ENCODE measurements around the gene LTBP1. TPM values are rescaled to one million over a fixed set of nuclear protein-coding genes. Genes with fewer than 3 reads are reported as not detected.

The LTBP1 gene
- total RNA-seq, 1 donor from 2014 or later = 29.7 TPM

GRCh38 chr2:32904074-32904473 is 42.7 kb upstream of the LTBP1 start:
- FAIRE-seq = no peak
- peaks cover 2% of the 10 kb centered on the region for H3K9me3 Mint-ChIP-seq (ENCODE audit: unreplicated experiment)

GRCh38 chr2:32904751-32905150 is 42.0 kb upstream of the LTBP1 start:
- H2AFZ ChIP-seq (ENCODE audit: low read depth, low read length) = no peak overlapping the region
- FAIRE-seq (no peak), DNase-seq (ENCODE audit: low read depth) (no peak)
- TF ChIP-seq EZH2 (IDR thresholded peaks at IDR 0.05; ENCODE audit: insufficient read depth, low read length) = no peak
- no peak for TF ChIP-seq CTCF (IDR thresholded peaks at IDR 0.05; ENCODE audit: insufficient read depth, low read depth, low read length)
- H3K4me3 ChIP-seq (ENCODE audit: insufficient read depth, low read depth, low read length) = no peak overlapping the region
- no peak overlapping the region for H3K27ac ChIP-seq (ENCODE audit: low read depth, low read length)
- Mint-ChIP-seq H3K27me3 (ENCODE audit: low read depth, unreplicated experiment) (peaks cover 22% of the 10 kb centered on the region), H3K36me3 (ENCODE audit: low read depth, unreplicated experiment) (no peaks in the 10 kb centered on the region), H3K4me1 (ENCODE audit: low read depth, unreplicated experiment) (no peaks in the 10 kb centered on the region), H3K4me3 (ENCODE audit: unreplicated experiment) (no peak overlapping the region), H3K27ac (ENCODE audit: unreplicated experiment) (no peak overlapping the region), H3K9me3 (ENCODE audit: unreplicated experiment) (peaks cover 2% of the 10 kb centered on the region)
- H3K27me3 ChIP-seq (ENCODE audit: insufficient read depth, low read length) = peaks cover 2% of the 10 kb centered on the region
- no peak overlapping the region for H3K4me2 ChIP-seq (ENCODE audit: low read length)
- H3K79me2 ChIP-seq (ENCODE audit: insufficient read depth, low read length) = no peaks in the 10 kb centered on the region
- H3K36me3 ChIP-seq (ENCODE audit: insufficient read depth, low read length) = no peaks in the 10 kb centered on the region
- no peak overlapping the region for H3K9ac ChIP-seq (ENCODE audit: low read length)
- H4K20me1 ChIP-seq (ENCODE audit: insufficient read depth, low read length) = no peaks in the 10 kb centered on the region
- H3K9me3 ChIP-seq (ENCODE audit: insufficient read depth, low read depth, low read length) = no peaks in the 10 kb centered on the region
- no peaks in the 10 kb centered on the region for H3K4me1 ChIP-seq (ENCODE audit: insufficient read depth, low read length)

More at GRCh38 chr2:32904074-32904473, 42.7 kb upstream of the LTBP1 start:
- H3K36me3 ChIP-seq (ENCODE audit: insufficient read depth, low read length) = no peaks in the 10 kb centered on the region
- H2AFZ ChIP-seq (ENCODE audit: low read depth, low read length) = no peak overlapping the region
- H3K27ac ChIP-seq (ENCODE audit: low read depth, low read length) = no peak overlapping the region
- H3K4me1 Mint-ChIP-seq (ENCODE audit: low read depth, unreplicated experiment) = no peaks in the 10 kb centered on the region
- no peak overlapping the region for H3K27ac Mint-ChIP-seq (ENCODE audit: unreplicated experiment)
- H3K9me3 ChIP-seq (ENCODE audit: insufficient read depth, low read depth, low read length) = no peaks in the 10 kb centered on the region
- no peaks in the 10 kb centered on the region for H4K20me1 ChIP-seq (ENCODE audit: insufficient read depth, low read length)
- peaks cover 22% of the 10 kb centered on the region for H3K27me3 Mint-ChIP-seq (ENCODE audit: low read depth, unreplicated experiment)
- H3K4me3 Mint-ChIP-seq (ENCODE audit: unreplicated experiment) = no peak overlapping the region
- H3K4me3 ChIP-seq (ENCODE audit: insufficient read depth, low read depth, low read length) = no peak overlapping the region
- no peak overlapping the region for H3K4me2 ChIP-seq (ENCODE audit: low read length)
- H3K27me3 ChIP-seq (ENCODE audit: insufficient read depth, low read length) = peaks cover 2% of the 10 kb centered on the region
- H3K4me1 ChIP-seq (ENCODE audit: insufficient read depth, low read length) = no peaks in the 10 kb centered on the region
- no peaks in the 10 kb centered on the region for H3K36me3 Mint-ChIP-seq (ENCODE audit: low read depth, unreplicated experiment)
- H3K79me2 ChIP-seq (ENCODE audit: insufficient read depth, low read length) = no peaks in the 10 kb centered on the region
- no peak overlapping the region for H3K9ac ChIP-seq (ENCODE audit: low read length)
- TF ChIP-seq EZH2 (IDR thresholded peaks at IDR 0.05; ENCODE audit: insufficient read depth, low read length) (no peak), CTCF (IDR thresholded peaks at IDR 0.05; ENCODE audit: insufficient read depth, low read depth, low read length) (no peak)
- DNase-seq (ENCODE audit: low read depth) = no peak

GRCh38 chr2:32905270-32905669 is 41.5 kb upstream of the LTBP1 start:
- Mint-ChIP-seq H3K9me3 (ENCODE audit: unreplicated experiment) (peaks cover 2% of the 10 kb centered on the region), H3K27ac (ENCODE audit: unreplicated experiment) (no peak overlapping the region), H3K27me3 (ENCODE audit: low read depth, unreplicated experiment) (peaks cover 18% of the 10 kb centered on the region), H3K36me3 (ENCODE audit: low read depth, unreplicated experiment) (no peaks in the 10 kb centered on the region), H3K4me1 (ENCODE audit: low read depth, unreplicated experiment) (no peaks in the 10 kb centered on the region), H3K4me3 (ENCODE audit: unreplicated experiment) (no peak overlapping the region)
- H4K20me1 ChIP-seq (ENCODE audit: insufficient read depth, low read length) = no peaks in the 10 kb centered on the region
- no peaks in the 10 kb centered on the region for H3K4me1 ChIP-seq (ENCODE audit: insufficient read depth, low read length)
- DNase-seq (ENCODE audit: low read depth) (no peak), FAIRE-seq (no peak)
- peaks cover 2% of the 10 kb centered on the region for H3K27me3 ChIP-seq (ENCODE audit: insufficient read depth, low read length)
- no peak overlapping the region for H3K27ac ChIP-seq (ENCODE audit: low read depth, low read length)
- H3K4me3 ChIP-seq (ENCODE audit: insufficient read depth, low read depth, low read length) = no peak overlapping the region
- H3K36me3 ChIP-seq (ENCODE audit: insufficient read depth, low read length) = no peaks in the 10 kb centered on the region
- no peak overlapping the region for H3K9ac ChIP-seq (ENCODE audit: low read length)
- H3K9me3 ChIP-seq (ENCODE audit: insufficient read depth, low read depth, low read length) = no peaks in the 10 kb centered on the region
- no peak overlapping the region for H2AFZ ChIP-seq (ENCODE audit: low read depth, low read length)
- no peak for TF ChIP-seq CTCF (IDR thresholded peaks at IDR 0.05; ENCODE audit: insufficient read depth, low read depth, low read length)
- no peak for TF ChIP-seq EZH2 (IDR thresholded peaks at IDR 0.05; ENCODE audit: insufficient read depth, low read length)
- H3K4me2 ChIP-seq (ENCODE audit: low read length) = no peak overlapping the region
- H3K79me2 ChIP-seq (ENCODE audit: insufficient read depth, low read length) = no peaks in the 10 kb centered on the region

All from astrocyte (in vitro differentiated cells and primary cell).